ENCODE data around the gene CHGA.

Gene CHGA

GRCh38 chr14:92934196-92935085 is 11.5 kb downstream of the CHGA start (continued):
- TF ChIP-seq CSRNP3 (CRISPR knock-in tag; IDR thresholded peaks at IDR 0.05), result no peak
- no peak for TF ChIP-seq ARNTL (CRISPR knock-in tag; IDR thresholded peaks at IDR 0.05; ENCODE audit: borderline replicate concordance, low read depth)
- TF ChIP-seq ZNF8 (CRISPR knock-in tag; IDR thresholded peaks at IDR 0.05), result no peak

GRCh38 chr14:92935446-92935845 is 12.5 kb downstream of the CHGA start:
- ATAC-seq, result no peak
- TF ChIP-seq ZNF565 (CRISPR knock-in tag; conservative IDR thresholded peaks at IDR 0.05; ENCODE audit: low read depth) (no peak), PATZ1 (CRISPR knock-in tag; IDR thresholded peaks at IDR 0.05; ENCODE audit: borderline replicate concordance) (no peak), ZFP3 (CRISPR knock-in tag; IDR thresholded peaks at IDR 0.05) (no peak), ZNF8 (CRISPR knock-in tag; IDR thresholded peaks at IDR 0.05) (no peak), ZC3H10 (CRISPR knock-in tag; IDR thresholded peaks at IDR 0.05) (no peak), ISL1 (CRISPR knock-in tag; IDR thresholded peaks at IDR 0.05) (no peak), PPARA (CRISPR knock-in tag; IDR thresholded peaks at IDR 0.05; ENCODE audit: borderline replicate concordance) (no peak), CSDC2 (CRISPR knock-in tag; IDR thresholded peaks at IDR 0.05) (no peak), ESRRG (CRISPR knock-in tag; IDR thresholded peaks at IDR 0.05) (no peak), TOX (CRISPR knock-in tag; IDR thresholded peaks at IDR 0.05; ENCODE audit: borderline replicate concordance) (no peak), GLIS3 (CRISPR knock-in tag; IDR thresholded peaks at IDR 0.05) (no peak), ZFP30 (CRISPR knock-in tag; IDR thresholded peaks at IDR 0.05) (no peak), OSR1 (CRISPR knock-in tag; IDR thresholded peaks at IDR 0.05) (no peak)

GRCh38 chr14:92936085-92936484 is 13.1 kb downstream of the CHGA start:
- no peak for ATAC-seq
- no peak for TF ChIP-seq ZC3H10 (CRISPR knock-in tag; IDR thresholded peaks at IDR 0.05)
- no peak for TF ChIP-seq CREB5 (CRISPR knock-in tag; IDR thresholded peaks at IDR 0.05; ENCODE audit: low read depth)
- TF ChIP-seq POU6F1 (CRISPR knock-in tag; IDR thresholded peaks at IDR 0.05; ENCODE audit: borderline replicate concordance, low read depth), result no peak
- TF ChIP-seq ZFP3 (CRISPR knock-in tag; IDR thresholded peaks at IDR 0.05), result no peak

- TF ChIP-seq OSR1 (CRISPR knock-in tag; IDR thresholded peaks at IDR 0.05) (no peak), ARNTL (CRISPR knock-in tag; IDR thresholded peaks at IDR 0.05; ENCODE audit: borderline replicate concordance, low read depth) (no peak), PATZ1 (CRISPR knock-in tag; IDR thresholded peaks at IDR 0.05; ENCODE audit: borderline replicate concordance) (no peak), SNAI2 (CRISPR knock-in tag; IDR thresholded peaks at IDR 0.05) (no peak), CREB5 (CRISPR knock-in tag; IDR thresholded peaks at IDR 0.05; ENCODE audit: low read depth) (no peak), POU6F1 (CRISPR knock-in tag; IDR thresholded peaks at IDR 0.05; ENCODE audit: borderline replicate concordance, low read depth) (no peak), ESRRG (CRISPR knock-in tag; IDR thresholded peaks at IDR 0.05) (no peak), ISL1 (CRISPR knock-in tag; IDR thresholded peaks at IDR 0.05) (no peak)
- ATAC-seq, result no peak; the same call in 2 of the 3 replicates
These were observed 14.3 kb downstream of the CHGA start for GRCh38 chr14:92937051-92937937.
